Esophagus mucosa (tissue), 1 donor: ENCODE data around the gene TUBGCP6. TPM values are rescaled to one million over a fixed set of nuclear protein-coding genes. Genes with fewer than 3 reads are reported as not detected.

Experiments
- ATAC-seq: fragments of 200-7000 bp; cut with Tn5 transposase; one replicate; pipeline ENCODE4 v1.9.1; 2020
- total RNA-seq: library from RNA; stranded (reverse); gene quantifications from one replicate; pipeline ENCODE4 v1.2.4, GENCODE V29; 2023
- donor health status: DM: yes; HTN: yes; CAD: no.

Gene TUBGCP6
- total RNA-seq, 1 donor from 2014 or later: 14.8 TPM

GRCh38 chr22:50250555-50251476 is 6.0 kb upstream of the TUBGCP6 start, which contains the start of gene HDAC10:
Gene HDAC10 (minus strand): TSS chr22:50251265. CDS start chr22:50251032, 233 bp downstream.
- peak; percentile 69 for ATAC-seq

- ATAC-seq: no peak
These were observed 5.4 kb upstream of the TUBGCP6 start for GRCh38 chr22:50250249-50250554.

- no peak for ATAC-seq
These were observed 4.8 kb upstream of the TUBGCP6 start for GRCh38 chr22:50249341-50250248.

DNA sequence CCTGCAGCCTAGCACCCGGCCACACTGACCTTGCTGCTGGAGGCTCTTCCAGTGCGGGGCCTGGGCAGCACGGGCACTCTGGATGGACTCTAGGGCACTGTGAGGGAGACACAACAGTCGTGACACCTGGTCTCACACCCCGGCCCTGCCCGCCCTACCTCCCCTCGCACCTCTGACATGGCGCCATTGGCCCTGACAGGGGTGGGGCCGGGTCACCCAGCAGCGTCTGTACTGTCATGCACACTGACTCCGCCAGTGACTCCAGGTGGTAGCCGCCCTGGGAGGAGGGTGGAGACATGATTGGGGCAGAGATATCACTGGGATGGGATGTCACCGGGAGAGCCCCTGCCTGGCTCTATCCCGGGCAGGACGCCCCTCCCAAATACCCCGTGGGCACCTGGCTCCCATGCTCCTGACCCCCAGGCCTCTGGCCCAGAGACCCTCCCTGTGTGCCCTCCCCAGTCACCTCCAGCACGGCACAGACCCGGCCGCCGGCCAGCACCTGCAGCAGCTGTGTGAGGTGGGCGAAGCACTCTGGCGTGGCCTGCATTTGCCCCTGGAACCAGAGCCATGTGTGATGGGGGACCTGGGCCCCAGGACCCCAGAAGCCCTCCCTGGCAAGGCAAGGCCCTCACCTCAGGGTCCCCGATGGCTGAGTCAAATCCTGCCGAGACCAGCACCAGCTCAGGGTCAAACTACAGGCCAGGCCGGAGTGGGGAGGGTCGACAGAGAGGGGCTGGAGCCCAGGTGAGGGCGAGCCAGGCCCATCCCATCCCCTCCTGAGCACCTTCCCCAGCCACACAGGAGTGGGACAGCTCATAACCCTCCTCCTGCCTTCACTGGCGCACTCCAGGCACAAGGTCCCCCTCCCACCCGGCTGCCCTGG is 3.6 kb upstream of the TUBGCP6 start:
- ATAC-seq: no peak

GRCh38 chr22:50247748-50248147 is 2.9 kb upstream of the TUBGCP6 start:
- ATAC-seq: no peak

GRCh38 chr22:50246242-50247175 is 1.7 kb upstream of the TUBGCP6 start:
- ATAC-seq: no peak

DNA sequence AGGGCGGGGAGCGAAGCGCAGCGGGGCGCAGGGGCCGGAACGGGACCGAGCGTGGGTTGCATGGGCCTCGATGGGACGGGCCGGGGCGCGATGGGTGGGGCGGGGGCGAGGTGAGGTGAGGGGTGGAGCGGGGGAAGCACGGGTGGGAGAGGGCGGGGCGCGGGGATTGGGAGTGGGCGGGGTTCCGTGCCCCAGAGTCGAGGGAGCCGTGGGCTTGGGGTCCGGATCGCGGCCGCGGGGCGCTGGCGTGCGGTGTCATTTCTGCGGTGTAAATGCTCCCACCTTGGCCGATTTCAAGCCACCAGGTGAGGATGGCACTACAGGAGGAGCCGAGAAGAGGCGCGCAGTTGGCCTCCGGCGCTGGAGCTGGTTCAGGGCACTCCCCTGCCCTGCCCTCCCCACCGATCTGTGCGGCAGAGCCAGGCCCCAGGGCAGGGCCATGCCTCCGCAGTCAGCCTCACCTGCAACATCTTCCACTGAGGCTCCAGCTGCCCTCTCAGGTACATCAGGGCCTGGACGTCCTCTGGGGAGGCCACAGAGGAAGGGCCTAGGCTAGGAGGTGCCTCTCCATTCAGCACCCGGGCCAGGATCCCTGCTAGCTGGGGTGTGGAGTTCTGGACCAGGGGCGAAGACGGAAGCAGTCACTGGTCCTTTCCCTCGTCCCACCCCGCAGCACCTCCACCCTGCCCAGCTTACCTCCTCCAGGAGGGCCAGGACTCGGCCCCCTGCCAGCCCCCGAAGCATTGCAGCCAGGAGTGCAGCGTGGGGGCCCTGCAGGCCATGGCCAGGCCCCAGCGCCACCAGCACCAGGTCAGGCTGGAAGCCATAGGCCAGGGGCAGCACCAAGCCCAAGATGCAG is 620 bp upstream of the TUBGCP6 start:
- peak; percentile 70 for ATAC-seq

DNA sequence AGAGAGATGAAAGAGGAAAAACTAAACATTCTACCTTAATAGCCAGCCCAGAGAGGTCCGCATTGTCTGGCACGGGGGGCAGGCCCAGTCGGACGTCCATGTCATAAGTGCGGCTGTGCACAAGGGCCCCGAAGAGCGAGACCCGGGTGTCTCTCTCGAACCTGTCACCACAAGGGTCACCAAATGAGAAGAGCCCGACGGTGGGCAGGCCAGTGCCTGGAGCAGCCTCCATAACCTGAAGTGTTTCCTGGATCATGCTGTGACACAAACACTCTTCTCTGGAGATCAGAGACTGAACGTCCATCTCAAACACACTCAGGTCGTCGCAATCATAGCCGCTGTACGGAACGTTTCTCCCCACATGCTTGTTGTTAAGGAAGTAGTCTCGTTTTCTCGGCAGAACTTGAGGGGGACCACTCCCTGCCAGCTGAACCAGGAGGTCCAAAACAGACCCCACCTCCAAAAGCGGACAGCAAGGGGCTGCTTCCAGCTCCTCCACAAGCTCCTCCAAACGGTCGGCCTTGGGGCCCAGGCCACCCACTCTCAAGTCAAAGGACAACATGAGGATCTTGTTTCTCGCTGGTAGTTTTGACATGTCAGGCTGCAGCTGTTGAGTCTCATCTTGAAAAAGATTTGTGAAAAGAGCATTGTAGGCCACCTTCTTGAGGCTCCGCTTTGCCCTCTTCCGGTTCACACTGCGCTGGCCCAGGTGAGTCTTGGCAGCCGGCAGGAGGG is 971 bp downstream of the TUBGCP6 start:
- peak; percentile 19 for ATAC-seq

DNA sequence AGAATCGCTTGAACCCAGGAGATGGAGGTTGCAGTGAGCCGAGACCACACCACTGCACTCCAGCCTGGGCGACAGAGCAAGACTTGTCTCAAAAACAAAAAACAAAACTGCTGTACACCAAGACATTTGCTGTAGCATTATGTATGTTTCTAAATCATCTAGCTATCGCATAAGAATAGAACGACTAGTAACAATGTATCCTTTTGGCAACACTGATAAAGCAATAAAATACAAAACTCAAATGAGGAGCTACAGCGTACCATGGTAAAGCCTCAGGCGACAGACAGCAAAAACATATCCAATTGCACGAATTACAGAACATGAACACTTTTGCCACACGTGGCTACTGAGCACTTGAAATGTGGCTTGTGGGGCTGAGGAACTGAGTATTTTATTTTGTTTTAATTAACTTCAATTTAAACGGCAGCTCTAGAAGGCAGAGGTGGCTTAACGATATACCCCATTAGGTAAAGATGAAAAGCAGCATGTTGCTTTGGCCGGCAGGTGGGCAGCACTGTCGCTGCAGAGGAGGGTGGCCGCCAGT is 2.3 kb downstream of the TUBGCP6 start:
- ATAC-seq: no peak

GRCh38 chr22:50238755-50239154 is 6.1 kb downstream of the TUBGCP6 start:
- ATAC-seq: no peak

- no peak for ATAC-seq
These were observed 8.0 kb downstream of the TUBGCP6 start for GRCh38 chr22:50236731-50237409.

GRCh38 chr22:50233223-50233622 is 11.6 kb downstream of the TUBGCP6 start:
- ATAC-seq: no peak

DNA sequence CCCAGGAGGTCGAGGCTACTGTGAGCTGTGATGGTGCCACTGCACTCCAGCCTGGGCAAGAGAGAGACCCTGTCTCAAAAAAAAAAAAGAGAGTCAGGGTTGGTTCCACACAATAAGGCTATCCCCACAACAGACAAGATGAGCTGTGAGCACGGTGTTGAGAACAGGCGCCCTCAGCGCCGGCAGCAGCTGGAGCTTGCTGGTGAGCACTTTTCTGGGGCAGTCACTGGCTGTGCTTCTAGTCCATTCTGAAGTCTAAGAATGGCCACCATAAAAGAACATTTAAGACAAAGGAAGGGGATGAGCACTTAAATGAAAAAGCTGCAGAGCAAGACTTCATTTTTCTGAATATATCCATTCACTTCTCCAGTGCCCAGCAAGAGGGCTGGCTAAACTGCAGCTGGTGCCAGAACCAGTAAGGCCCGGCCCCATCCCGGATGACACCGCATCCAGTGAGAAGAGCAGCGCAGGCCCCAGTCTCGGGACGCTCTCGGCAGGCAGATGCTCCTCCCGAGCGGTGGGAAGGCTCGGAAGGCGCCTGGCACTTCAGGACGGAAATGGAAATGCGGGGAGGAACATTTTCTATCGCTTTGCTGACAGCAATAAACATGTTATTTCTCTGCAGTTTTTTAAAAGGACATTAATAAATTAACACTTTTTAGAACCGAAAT is 12.2 kb downstream of the TUBGCP6 start:
- no peak for ATAC-seq

DNA sequence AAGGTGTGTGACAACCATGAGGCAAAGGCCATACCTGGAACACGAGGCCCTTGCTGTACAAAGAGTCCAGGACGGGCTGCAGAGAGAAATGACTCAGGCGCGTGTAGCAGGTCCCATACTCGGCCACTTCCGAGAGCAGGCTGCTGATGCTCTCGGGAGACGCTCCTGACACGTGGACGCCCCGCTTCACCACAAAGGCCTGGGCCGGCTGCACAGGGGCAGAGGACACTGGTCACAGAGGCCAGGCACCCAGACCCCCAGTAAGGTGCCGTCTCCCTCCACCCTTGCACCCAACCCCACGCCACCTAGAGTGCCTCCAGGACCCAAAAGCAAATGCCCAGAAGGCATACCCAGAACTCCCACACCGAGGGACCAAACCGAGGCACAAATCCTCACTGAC is 15.5 kb downstream of the TUBGCP6 start:
- no peak for ATAC-seq

GRCh38 chr22:50228366-50228765 is 16.5 kb downstream of the TUBGCP6 start:
- peak; percentile 13 for ATAC-seq

GRCh38 chr22:50227579-50228215 is 17.1 kb downstream of the TUBGCP6 start:
- peak; percentile 4 for ATAC-seq

DNA sequence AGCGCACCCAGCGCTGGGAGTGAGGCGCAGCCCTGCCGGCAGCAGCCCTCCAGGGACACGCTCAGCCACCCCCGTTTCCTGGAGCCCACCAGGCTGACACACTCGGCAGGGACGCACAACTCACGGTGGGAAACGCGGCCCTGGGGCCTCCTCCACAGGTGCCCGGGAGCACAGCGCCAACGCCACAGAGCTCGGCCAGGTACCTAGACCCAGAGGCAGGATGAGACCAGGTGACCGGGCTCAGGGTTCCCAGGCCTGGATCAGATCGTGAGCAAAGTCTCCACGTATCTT is 18.0 kb downstream of the TUBGCP6 start:
- ATAC-seq: no peak
